ENCODE measurements around the gene NKPD1. TPM values are rescaled to one million over a fixed set of nuclear protein-coding genes. Genes with fewer than 3 reads are reported as not detected.

The NKPD1 gene
- total RNA-seq, 4 donors from 2014 or later: 0.35 to 0.40 TPM; not detected in 2

- no peak overlapping the region for H3K4me3 ChIP-seq
- no peaks in the 10 kb centered on the region for H3K27me3 ChIP-seq
- peak overlapping the region in 2 of 4 donors; percentile 9 to 49 for H3K27ac ChIP-seq
- DNase-seq: peak in 1 of 3 donors; percentile 46
- no peaks in the 10 kb centered on the region for H3K9me3 ChIP-seq
- peaks cover 0 to 14% (median 5%) of the 10 kb centered on the region in 4 donors for H3K4me1 ChIP-seq
- H3K36me3 ChIP-seq: no peaks in the 10 kb centered on the region
- TF ChIP-seq POLR2A (IDR thresholded peaks at IDR 0.05) (no peak), CTCF (IDR thresholded peaks at IDR 0.05) (no peak)
Observed at GRCh38 chr19:45172173-45172572, 11.4 kb upstream of the NKPD1 start.

DNA sequence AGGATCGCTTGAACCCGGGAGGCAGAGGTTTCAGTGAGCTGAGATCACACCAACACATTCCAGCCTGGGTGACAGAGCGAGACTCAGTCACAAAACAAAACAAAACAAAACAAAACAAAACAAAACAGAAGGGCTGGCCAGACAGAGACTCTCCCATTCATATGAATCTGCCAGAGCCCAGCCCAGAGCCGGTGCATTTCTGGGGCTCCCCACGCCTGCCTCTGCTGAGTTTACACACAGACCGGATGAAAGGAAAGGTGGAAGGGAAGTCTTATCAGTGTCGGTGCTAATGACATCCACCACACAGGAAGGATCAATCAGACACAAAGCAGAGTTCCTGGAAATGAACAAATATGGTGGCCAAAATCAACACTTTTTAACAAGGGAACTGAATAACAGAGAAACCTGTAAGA lies 10.4 kb upstream of the NKPD1 start:
- no peak for TF ChIP-seq POLR2A (IDR thresholded peaks at IDR 0.05)
- no peak for TF ChIP-seq CTCF (IDR thresholded peaks at IDR 0.05)
- no peak for DNase-seq
- peak overlapping the region in 3 of 4 donors; percentile 5 to 17 (median 14) for H3K27ac ChIP-seq

GRCh38 chr19:45170146-45171106 lies 9.6 kb upstream of the NKPD1 start:
- TF ChIP-seq POLR2A (IDR thresholded peaks at IDR 0.05): no peak
- Histone ChIP-seq H3K9me3 (no peaks in the 10 kb centered on the region), H3K27me3 (no peaks in the 10 kb centered on the region), H3K27ac (peak overlapping the region in 2 of 4 donors; percentile 14 to 17), H3K4me3 (no peak overlapping the region), H3K36me3 (no peaks in the 10 kb centered on the region), H3K4me1 (peaks cover 0 to 9% (median 4%) of the 10 kb centered on the region in 4 donors)
- DNase-seq: no peak

More for the DNA sequence above, 10.4 kb upstream of the NKPD1 start:
- no peaks in the 10 kb centered on the region for H3K9me3 ChIP-seq
- no peak overlapping the region for H3K4me3 ChIP-seq
- peaks cover 0 to 9% (median 4%) of the 10 kb centered on the region in 4 donors for H3K4me1 ChIP-seq
- H3K27me3 ChIP-seq: no peaks in the 10 kb centered on the region
- H3K36me3 ChIP-seq: no peaks in the 10 kb centered on the region

GRCh38 chr19:45169602-45170001 lies 8.8 kb upstream of the NKPD1 start:
- Histone ChIP-seq H3K27ac (no peak overlapping the region), H3K4me1 (peaks cover 0 to 14% (median 6%) of the 10 kb centered on the region in 4 donors), H3K9me3 (no peaks in the 10 kb centered on the region), H3K27me3 (no peaks in the 10 kb centered on the region), H3K4me3 (no peak overlapping the region), H3K36me3 (no peaks in the 10 kb centered on the region)
- DNase-seq: no peak
- TF ChIP-seq CTCF (IDR thresholded peaks at IDR 0.05): no peak
- no peak for TF ChIP-seq POLR2A (IDR thresholded peaks at IDR 0.05)

- Histone ChIP-seq H3K4me1 (peaks cover 0 to 18% (median 8%) of the 10 kb centered on the region in 4 donors), H3K36me3 (no peaks in the 10 kb centered on the region), H3K27me3 (no peaks in the 10 kb centered on the region), H3K27ac (no peak overlapping the region), H3K9me3 (no peaks in the 10 kb centered on the region), H3K4me3 (no peak overlapping the region)
- TF ChIP-seq POLR2A (IDR thresholded peaks at IDR 0.05): no peak
- no peak for TF ChIP-seq CTCF (IDR thresholded peaks at IDR 0.05)
- no peak for DNase-seq
Observed at GRCh38 chr19:45168767-45169351, 8.1 kb upstream of the NKPD1 start.

All from Peyer's patch (tissue), 4 donors.